GM12878 (cell line): Measurements from ENCODE around the gene RSPH1. TPM values are rescaled to one million over a fixed set of nuclear protein-coding genes. Genes with fewer than 3 reads are reported as not detected.

ENCODE experiments used
- ATAC-seq: fragments of 200-7000 bp; cut with Tn5 transposase; 3 replicates; pipeline ENCODE4 v1.9.1; 2020; ENCODE audit warnings: mild to moderate bottlenecking, moderate library complexity
- BruUV-seq: library from RNA; stranded (reverse); fragments of 400-500 nt; replicated peaks from 2 replicates; lab custom pipeline; 2021; lab: Mats Ljungman, UMichigan
- CTCF ChIA-PET: fragments of 300-600 bp; sonication (Branson Sonifier 250); formaldehyde crosslinking; extraction: SDS; loops from one replicate; lab custom pipeline; 2021; ENCODE audit warnings: inconsistent platforms; lab: Yijun Ruan, JAX
- POLR2A ChIA-PET: fragments of 350-600 bp; formaldehyde crosslinking; extraction: SDS; loops from one replicate; lab custom pipeline; 2021; ENCODE audit warnings: inconsistent platforms; lab: Charles Lee
- RAD21 ChIA-PET: fragments of 300-600 bp; sonication (Branson Sonifier 250); formaldehyde crosslinking; loops from one replicate; lab custom pipeline; 2023; ENCODE audit warnings: antibody characterized with exemption; ENCODE audit not compliant: unreplicated experiment; lab: Charles Lee
- SMC1A ChIA-PET: fragments of 300-600 bp; sonication (Branson Sonifier 250); formaldehyde crosslinking; loops from one replicate; lab custom pipeline; 2023; ENCODE audit not compliant: unreplicated experiment, uncharacterized antibody; lab: Charles Lee
- DNase-seq: peaks from one replicate; pipeline ENCODE4 v3.0.0-alpha.2; 2011; ENCODE audit warnings: low read depth, low spot score
- FAIRE-seq: peaks from 3 replicates; lab custom pipeline; 2011; peaks lifted over from hg19 to GRCh38; lab: Jason Lieb, UNC
- H2AFZ ChIP-seq: 2 replicates; pipeline ENCODE4 v1.6.0; 2011; ENCODE audit warnings: low read depth, low read length, control low read depth; ENCODE audit not compliant: control insufficient read depth
- H3K27ac ChIP-seq: 2 replicates; pipeline ENCODE4 v1.5.1; 2011; ENCODE audit warnings: control low read depth; ENCODE audit not compliant: control insufficient read depth, insufficient read depth
- H3K27me3 ChIP-seq, 2 experiments: replicated peaks in 1 of 2; 2 replicates each; pipeline versions ENCODE4 v1.6.0 to v1.6.1; 2011; ENCODE audit warnings: low read length in 1 of 2; ENCODE audit not compliant: control insufficient read depth in 2 of 2, insufficient read depth in 2 of 2
- H3K36me3 ChIP-seq, 2 experiments: 2 replicates each; pipeline ENCODE4 v1.5.1; 2011; ENCODE audit warnings: low read length in 1 of 2; ENCODE audit not compliant: control insufficient read depth in 2 of 2, insufficient read depth in 2 of 2
- H3K4me1 ChIP-seq: 2 replicates; pipeline ENCODE4 v1.6.1; 2011; ENCODE audit warnings: mild to moderate bottlenecking, low read length, moderate library complexity, mixed read lengths; ENCODE audit not compliant: control insufficient read depth, insufficient read depth
- H3K4me2 ChIP-seq: 2 replicates; pipeline ENCODE4 v1.6.0; 2011; ENCODE audit warnings: control low read depth; ENCODE audit not compliant: control insufficient read depth, insufficient read depth
- H3K4me3 ChIP-seq: fragments of 200-600 bp; sonication (generic); 2 replicates; pipeline ENCODE4 v1.5.1; 2016
- H3K79me2 ChIP-seq: 2 replicates; pipeline ENCODE4 v1.6.0; 2011; ENCODE audit warnings: low read length; ENCODE audit not compliant: control insufficient read depth, insufficient read depth
- H3K9ac ChIP-seq: 2 replicates; pipeline ENCODE4 v1.8.0; 2011; ENCODE audit warnings: low read length, control low read depth, mixed read lengths; ENCODE audit not compliant: control insufficient read depth, insufficient read depth
- H3K9me3 ChIP-seq: replicated peaks from 3 replicates; pipeline ENCODE4 v1.5.1; 2011; ENCODE audit warnings: mild to moderate bottlenecking, low read length; ENCODE audit not compliant: control insufficient read depth, insufficient read depth
- H4K20me1 ChIP-seq: 2 replicates; pipeline ENCODE4 v1.6.0; 2011; ENCODE audit not compliant: control insufficient read depth, insufficient read depth
- BCL3 ChIP-seq: IDR thresholded peaks from 2 replicates; pipeline ENCODE4 v1.6.1; 2011; ENCODE audit warnings: borderline replicate concordance, low read depth, mild to moderate bottlenecking, moderate library complexity, low read length; ENCODE audit not compliant: insufficient read depth, poor library complexity, severe bottlenecking
- BHLHE40 ChIP-seq, 2 experiments: fragments of 450-650 bp in 1 of 2; IDR thresholded peaks; 2 replicates each; pipeline ENCODE4 v1.6.1; 2011 to 2017; ENCODE audit warnings: low read depth in 2 of 2, borderline replicate concordance in 1 of 2, improper control_type of control experiment in 1 of 2, low read length in 1 of 2, mild to moderate bottlenecking in 1 of 2
- CEBPB ChIP-seq, 2 experiments: fragments of 150-350 bp in 1 of 2; IDR thresholded peaks; 2 replicates each; pipeline ENCODE4 v1.6.1; 2012 to 2014; ENCODE audit warnings: low read depth in 2 of 2, low read length in 2 of 2, borderline replicate concordance in 1 of 2, inconsistent platforms in 1 of 2
- DPF2 ChIP-seq: fragments of 450-650 bp; IDR thresholded peaks from 2 replicates; pipeline ENCODE4 v1.6.1; 2017; ENCODE audit warnings: mild to moderate bottlenecking
- EED ChIP-seq: sonication (generic); IDR thresholded peaks from 2 replicates; pipeline ENCODE4 v1.6.1; 2016; ENCODE audit warnings: antibody characterized with exemption, low read depth
- ESRRA ChIP-seq: IDR thresholded peaks from 2 replicates; pipeline ENCODE4 v1.6.1; 2012; ENCODE audit warnings: mild to moderate bottlenecking, low read length, improper control_type of control experiment
- IKZF2 ChIP-seq, 2 experiments: fragments of 450-650 bp; IDR thresholded peaks; 2 replicates each; pipeline ENCODE4 v1.6.1; 2017; ENCODE audit warnings: mild to moderate bottlenecking in 2 of 2, moderate library complexity in 2 of 2
- JUNB ChIP-seq: IDR thresholded peaks from 2 replicates; pipeline ENCODE4 v1.6.1; 2016; ENCODE audit warnings: antibody characterized with exemption, mild to moderate bottlenecking
- NR2C1 ChIP-seq: fragments of 450-650 bp; IDR thresholded peaks from 2 replicates; pipeline ENCODE4 v1.6.1; 2017; ENCODE audit warnings: antibody characterized with exemption, mild to moderate bottlenecking, moderate library complexity
- PKNOX1 ChIP-seq: fragments of 450-650 bp; IDR thresholded peaks from 2 replicates; pipeline ENCODE4 v1.6.1; 2016; ENCODE audit warnings: mild to moderate bottlenecking
- RELA ChIP-seq: fragments of 450-650 bp; IDR thresholded peaks from 2 replicates; pipeline ENCODE4 v1.8.0; 2014; ENCODE audit warnings: borderline replicate concordance; ENCODE audit not compliant: partially characterized antibody
- REST ChIP-seq: IDR thresholded peaks from 2 replicates; pipeline ENCODE4 v1.6.1; 2012; ENCODE audit warnings: mild to moderate bottlenecking, low read depth, low read length
- SIX5 ChIP-seq: IDR thresholded peaks from 2 replicates; pipeline ENCODE4 v1.6.1; 2011; ENCODE audit warnings: mild to moderate bottlenecking, low read depth, low read length, moderate library complexity; ENCODE audit not compliant: severe bottlenecking
- SMARCA5 ChIP-seq: fragments of 450-650 bp; IDR thresholded peaks from 2 replicates; pipeline ENCODE4 v1.6.1; 2017; ENCODE audit warnings: mild to moderate bottlenecking
- TARDBP ChIP-seq: IDR thresholded peaks from 2 replicates; pipeline ENCODE4 v1.6.1; 2016; ENCODE audit warnings: borderline replicate concordance
- ZBTB33 ChIP-seq: fragments of 450-650 bp; IDR thresholded peaks from 2 replicates; pipeline ENCODE4 v1.6.1; 2017; ENCODE audit warnings: mild to moderate bottlenecking
- ZNF384 ChIP-seq: IDR thresholded peaks from 2 replicates; pipeline ENCODE4 v1.6.1; 2012; ENCODE audit warnings: low read depth, mild to moderate bottlenecking, low read length, improper control_type of control experiment, borderline replicate concordance
- WGBS: methylation state at CpG from one replicate; pipeline ENCODE4 v1.1.6; 2016; ENCODE audit warnings: low lambda C conversion rate; ENCODE audit not compliant: insufficient replicate concordance, insufficient coverage; ENCODE audit errors: missing lambda C conversion rate; 5-methylcytosine and 5-hydroxymethylcytosine counted together
- in situ Hi-C: fragments of 300-500 bp; cut with MboI; formaldehyde crosslinking; loops from 9 replicates; pipeline ENCODE4 v1.14.3; 2018; ENCODE audit warnings: mixed read lengths
- intact Hi-C: fragments of 100-400 bp; cut with micrococcal nuclease; formaldehyde crosslinking; loops from one replicate; pipeline ENCODE4 v1.14.2; 2022; ENCODE audit not compliant: unreplicated experiment
- polyA plus RNA-seq, 11 experiments: library from polyadenylated mRNA; depleted of rRNA in 4 of 11; unstranded in 6 of 11; stranded (reverse) in 5 of 11; fragments of >200 nt; fragmentation: Nextera tagmentation in 4 of 11; fragmentation: Illumina TruSeq in 1 of 11; extraction: Ambion mirVana in 4 of 11; extraction: Trizol in 1 of 11; gene quantifications; 1 replicate in 1 of 11; 2 replicates in 10 of 11; pipeline versions ENCODE4 v1.2.1 to v1.2.3, GENCODE V29; 2011 to 2016; ENCODE audit warnings: inconsistent platforms in 2 of 11, missing spikeins in 2 of 11, low read depth in 1 of 11
- total RNA-seq, 4 experiments: library from RNA; depleted of rRNA in 3 of 4; stranded (reverse); fragments of >200 nt in 3 of 4; fragmentation: Illumina TruSeq in 1 of 4; extraction: Trizol in 1 of 4; gene quantifications; 2 replicates each; pipeline versions ENCODE4 v1.2.1 to v1.2.3, GENCODE V29; 2013 to 2021

RSPH1 gene
- total and polyA plus RNA-seq, 10 of the 15 experiments (the other 5 are each of a cell fraction or from before 2014, with no cell fraction given): 0.11 to 1.4 (median 0.38) TPM

- in situ Hi-C loops: no loop called here
Observed at GRCh38 chr21:42459082-42459460, 37.0 kb downstream of the RSPH1 start.

More at GRCh38 chr21:42459082-42459460, 37.0 kb downstream of the RSPH1 start:
- H3K27me3 ChIP-seq: no peaks in the 10 kb centered on the region
- no peak overlapping the region for H3K4me2 ChIP-seq
- ChIA-PET CTCF (interaction anchor here (0.8 to 4.2 kb wide), 8 partner anchors 8 to 149 kb away, joined by 3 to 52 read pairs (median 4); no protein-coding TSS in a partner anchor), RAD21 (interaction anchor here (1.0 to 2.6 kb wide), 5 partner anchors 9 to 77 kb away, joined by 3 to 31 read pairs (median 6); partner anchors contain the start of gene SLC37A1), POLR2A (interaction anchor here (1.1 to 8.6 kb wide), 3 partner anchors 9 to 77 kb away, joined by 3 to 54 read pairs (median 9); no protein-coding TSS in a partner anchor), SMC1A (interaction anchor here (1.0 to 12.0 kb wide), 6 partner anchors 8 to 290 kb away, joined by 3 to 268 read pairs (median 8); no protein-coding TSS in a partner anchor)
- WGBS: 94% methylated on average over 1 of the region's 1 CpG
- H3K27ac ChIP-seq: no peak overlapping the region
- no peaks in the 10 kb centered on the region for H3K79me2 ChIP-seq
- intact Hi-C loops: no loop called here
- BruUV-seq: no TSS peak
- no peak for FAIRE-seq
- no peak for ATAC-seq
- H3K9me3 ChIP-seq: no peaks in the 10 kb centered on the region; the same call in 2 of the 3 replicates
- no peaks in the 10 kb centered on the region for H3K36me3 ChIP-seq
- H3K4me3 ChIP-seq: no peak overlapping the region
- H3K9ac ChIP-seq: no peak overlapping the region
- peaks cover 37% of the 10 kb centered on the region for H3K4me1 ChIP-seq
- no peak for DNase-seq
- no peak for TF ChIP-seq ZBTB33
- TF ChIP-seq JUNB: no peak
- TF ChIP-seq REST: no peak
- no peak for TF ChIP-seq PKNOX1
- no peak for TF ChIP-seq ZNF384
- TF ChIP-seq IKZF2 (IDR thresholded peaks at IDR 0.05): no peak
- no peak for TF ChIP-seq BCL3
- no peak for TF ChIP-seq NR2C1
- no peak for TF ChIP-seq TARDBP
- TF ChIP-seq EED: no peak
- no peak for TF ChIP-seq ESRRA
- no peak for TF ChIP-seq SMARCA5
- no peak for TF ChIP-seq BHLHE40 (IDR thresholded peaks at IDR 0.05; ENCODE audit: borderline replicate concordance in 1 of 2, low read depth in 2 of 2, low read length in 1 of 2)
- no peak for TF ChIP-seq RELA
- no peak for TF ChIP-seq CEBPB (IDR thresholded peaks at IDR 0.05; ENCODE audit: borderline replicate concordance in 1 of 2, low read depth in 2 of 2, low read length in 2 of 2)
- TF ChIP-seq SIX5: no peak
- no peak for TF ChIP-seq DPF2
- H2AFZ ChIP-seq: no peak overlapping the region
- H4K20me1 ChIP-seq: no peaks in the 10 kb centered on the region
